ENCODE results near the gene UBA6.
"Not testable (repeated sequence)": the region's sequence is repeated elsewhere in the genome, so short reads cannot be mapped to it uniquely, and the experiment has no call there.

The UBA6 gene

DNA sequence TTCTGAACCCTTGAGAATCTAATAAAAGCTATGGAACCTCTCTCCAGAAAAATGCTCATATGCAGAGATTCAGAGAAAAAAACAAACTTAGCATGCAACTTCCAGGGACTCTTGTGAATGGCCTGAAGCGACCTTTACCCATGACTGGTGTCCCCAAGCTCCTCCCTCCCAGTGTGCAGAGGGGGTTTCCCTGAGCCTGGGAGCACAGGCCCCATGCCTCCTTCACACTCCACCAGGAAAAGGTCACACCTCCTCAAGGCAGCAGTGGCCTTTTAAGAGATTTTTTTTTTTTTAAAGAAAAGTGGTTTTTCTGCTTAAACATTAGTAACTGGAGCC lies 13.3 kb upstream of the UBA6 start:
- DNase-seq (ENCODE audit: low read depth in 2 of 3, low spot score in 1 of 3) = peak in 2 of 3 donors; percentile 9 to 19

DNA sequence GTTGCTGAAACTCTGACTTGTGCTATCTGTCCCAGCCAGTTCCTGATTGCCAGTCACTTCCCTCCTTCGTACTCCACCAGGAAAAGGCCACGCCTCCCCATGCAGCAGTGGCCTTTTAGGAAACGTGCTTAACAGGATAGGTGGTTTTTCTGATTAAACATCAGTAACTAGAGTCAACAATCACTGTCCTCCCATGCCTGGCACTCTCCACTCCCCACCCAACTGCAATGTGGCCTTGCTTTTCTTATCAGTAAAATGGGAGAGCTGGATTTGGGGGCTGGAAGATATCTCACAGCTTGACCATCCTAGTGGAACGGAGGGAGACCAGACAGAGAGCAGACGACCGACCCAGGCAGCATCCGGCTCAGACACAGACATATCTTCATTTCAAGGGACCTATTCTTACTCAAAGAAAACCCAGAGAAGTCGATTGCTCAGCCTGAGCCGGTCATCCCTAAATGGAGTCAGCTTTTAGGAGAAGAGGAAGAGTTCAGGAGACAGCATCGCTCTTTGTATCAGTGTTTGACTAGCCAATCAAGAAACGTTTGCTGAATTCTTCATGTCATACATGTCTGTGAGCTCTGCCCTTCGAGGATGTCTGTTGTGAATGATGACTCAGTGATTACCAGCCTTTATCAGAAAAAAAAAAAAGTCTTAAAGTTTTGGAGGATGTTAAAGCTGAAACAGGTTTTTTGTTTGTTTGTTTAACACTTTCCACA lies 12.7 kb upstream of the UBA6 start:
- no peak for DNase-seq (ENCODE audit: low read depth in 2 of 3, low spot score in 1 of 3)

DNA sequence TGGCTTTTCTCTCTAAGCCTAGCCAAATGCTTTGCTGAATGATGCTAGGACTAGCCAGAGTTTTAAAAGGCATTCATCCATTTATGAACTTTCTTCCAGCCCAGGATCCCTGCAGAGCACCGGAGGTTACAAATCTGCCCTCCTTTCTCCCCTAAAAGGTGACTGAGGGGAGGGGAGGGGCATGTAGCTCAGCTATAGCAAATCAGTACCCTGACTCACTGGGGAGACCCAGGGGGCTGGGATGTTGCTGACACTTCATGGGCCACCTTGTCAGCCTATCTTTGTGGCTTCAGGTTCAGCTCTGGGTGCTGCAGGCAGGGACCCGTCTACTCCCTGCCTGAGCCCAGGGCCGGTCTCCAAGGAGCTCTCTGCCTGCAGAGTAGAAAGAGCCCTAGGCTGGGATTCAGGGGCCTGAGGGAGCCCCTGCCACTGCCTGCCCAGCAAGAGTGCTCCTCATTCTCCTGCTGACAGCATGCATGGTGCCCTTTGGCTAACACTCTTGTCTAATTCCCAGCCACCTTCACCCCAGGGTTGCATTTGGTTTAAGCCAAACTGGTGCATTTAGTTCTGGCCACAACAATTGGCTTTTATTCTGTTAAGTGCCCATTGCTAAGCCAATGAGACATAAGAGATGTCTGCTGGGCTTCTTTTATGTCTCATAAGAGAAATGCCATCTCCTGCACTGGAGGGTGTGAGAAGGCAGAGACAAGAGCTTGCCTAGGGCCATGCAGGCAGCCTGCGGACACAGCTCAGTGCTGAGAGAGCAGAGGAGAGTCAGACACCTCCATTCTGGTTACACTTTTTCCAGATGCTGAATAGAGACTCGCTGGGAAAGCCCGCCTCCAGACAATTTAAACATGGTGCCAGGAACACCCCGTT lies 11.9 kb upstream of the UBA6 start:
- DNase-seq (ENCODE audit: low read depth in 2 of 3, low spot score in 1 of 3) = no peak

DNA sequence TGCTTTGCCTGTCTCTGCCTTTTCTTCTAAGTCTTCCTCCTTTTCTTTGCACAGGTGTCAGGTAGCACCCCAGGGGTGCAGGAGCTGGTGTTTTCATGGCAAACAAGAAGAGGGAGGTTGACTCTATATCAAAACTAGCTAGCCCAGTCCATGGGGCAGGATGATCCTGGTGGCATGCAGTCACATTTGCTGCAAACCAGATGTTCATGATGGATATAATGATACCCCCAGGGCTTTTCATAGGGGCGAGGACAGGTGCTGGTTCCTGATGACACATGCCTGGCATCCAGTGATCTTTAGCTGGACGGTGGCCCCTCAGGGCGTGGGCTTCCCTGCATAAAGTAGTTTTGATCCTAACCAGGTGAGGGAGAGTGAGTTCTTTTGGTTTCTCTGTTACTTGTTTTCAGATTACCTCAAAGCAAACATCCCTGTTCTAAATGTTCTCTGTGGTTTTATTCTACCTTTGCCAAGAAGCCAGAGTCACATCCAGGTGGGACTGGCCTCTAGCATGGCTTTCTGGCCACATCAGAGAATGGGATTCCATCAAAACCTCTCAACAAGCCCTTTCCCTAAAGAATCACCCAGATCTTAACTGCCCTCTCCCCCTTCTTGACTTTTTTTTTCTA lies 11.2 kb upstream of the UBA6 start:
- no peak for DNase-seq (ENCODE audit: low read depth in 2 of 3, low spot score in 1 of 3)

DNA sequence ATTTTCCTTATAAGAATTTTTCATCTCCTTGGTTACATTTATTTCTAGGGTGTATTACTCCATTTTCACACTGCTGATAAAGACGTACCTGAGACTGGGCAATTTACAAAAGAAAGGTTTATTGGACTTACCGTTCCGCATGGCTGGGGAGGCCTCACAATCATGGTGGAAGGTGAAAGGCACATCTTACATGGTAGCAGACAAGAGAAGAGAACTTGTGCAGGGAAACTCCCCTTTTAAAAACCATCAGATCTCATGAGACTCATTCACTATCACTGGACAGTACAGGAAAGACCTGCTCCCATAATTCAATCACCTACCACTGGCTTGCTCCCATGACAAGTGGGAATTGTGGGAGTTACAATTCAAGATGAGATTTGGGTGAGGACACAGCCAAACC lies 5.7 kb upstream of the UBA6 start:
- not testable (repeated sequence) for DNase-seq (ENCODE audit: low read depth in 2 of 3, low spot score in 1 of 3)

DNA sequence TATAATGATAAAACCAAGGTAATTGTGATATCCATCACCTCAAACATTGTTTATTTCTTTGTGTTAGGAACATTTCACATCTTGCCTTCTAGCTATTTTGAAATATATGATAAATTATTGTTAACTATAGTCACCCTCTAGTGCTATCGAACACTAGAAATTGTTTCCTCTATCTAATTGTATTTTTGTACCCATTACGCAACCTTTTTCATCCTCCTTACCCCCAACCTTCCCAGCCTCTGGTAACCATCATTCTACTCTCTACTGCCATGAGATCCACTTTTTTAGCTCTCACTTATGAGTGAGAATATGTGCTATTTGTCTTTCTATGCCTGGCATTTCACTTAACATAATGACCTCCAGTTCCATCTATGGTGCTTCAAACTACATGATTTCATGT lies 3.9 kb upstream of the UBA6 start:
- DNase-seq (ENCODE audit: low read depth in 2 of 3, low spot score in 1 of 3) = no peak

DNA sequence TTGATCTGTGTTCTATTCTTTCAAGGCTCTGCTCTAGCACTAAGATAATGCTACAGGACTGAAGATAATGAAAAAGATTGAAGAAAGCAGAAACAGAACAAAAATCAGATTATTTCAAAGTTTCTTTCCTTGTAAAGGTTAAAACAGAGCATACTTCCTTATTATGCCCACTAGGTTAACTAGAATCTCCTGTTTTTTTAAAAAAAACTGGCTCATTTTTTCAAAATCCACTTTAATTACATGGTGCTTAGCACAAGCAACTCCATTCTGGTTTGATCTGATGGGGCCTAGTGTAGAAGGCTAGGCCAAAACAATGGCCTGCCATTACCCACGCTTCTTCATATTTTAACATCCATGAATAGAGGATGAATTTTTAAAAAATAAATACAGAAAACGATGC lies 1.2 kb upstream of the UBA6 start:
- no peak for DNase-seq (ENCODE audit: low read depth in 2 of 3, low spot score in 1 of 3)

DNA sequence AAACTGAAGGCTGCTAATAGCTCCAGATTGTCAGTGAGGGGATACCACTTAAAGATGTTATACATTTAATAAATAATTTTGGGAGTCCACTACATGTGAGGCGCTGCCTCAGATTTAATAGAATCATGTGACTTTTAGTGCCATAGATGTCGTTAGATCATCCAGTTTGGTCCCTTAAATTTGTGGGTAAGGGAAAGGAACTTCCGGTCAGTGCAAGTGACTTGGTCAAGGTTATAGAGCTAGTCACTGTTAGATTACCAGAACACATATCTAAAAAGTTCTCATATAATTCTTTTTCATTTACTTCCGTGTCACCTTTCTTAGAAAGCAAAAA lies 529 bp upstream of the UBA6 start:
- no peak for DNase-seq (ENCODE audit: low read depth in 2 of 3, low spot score in 1 of 3)

DNA sequence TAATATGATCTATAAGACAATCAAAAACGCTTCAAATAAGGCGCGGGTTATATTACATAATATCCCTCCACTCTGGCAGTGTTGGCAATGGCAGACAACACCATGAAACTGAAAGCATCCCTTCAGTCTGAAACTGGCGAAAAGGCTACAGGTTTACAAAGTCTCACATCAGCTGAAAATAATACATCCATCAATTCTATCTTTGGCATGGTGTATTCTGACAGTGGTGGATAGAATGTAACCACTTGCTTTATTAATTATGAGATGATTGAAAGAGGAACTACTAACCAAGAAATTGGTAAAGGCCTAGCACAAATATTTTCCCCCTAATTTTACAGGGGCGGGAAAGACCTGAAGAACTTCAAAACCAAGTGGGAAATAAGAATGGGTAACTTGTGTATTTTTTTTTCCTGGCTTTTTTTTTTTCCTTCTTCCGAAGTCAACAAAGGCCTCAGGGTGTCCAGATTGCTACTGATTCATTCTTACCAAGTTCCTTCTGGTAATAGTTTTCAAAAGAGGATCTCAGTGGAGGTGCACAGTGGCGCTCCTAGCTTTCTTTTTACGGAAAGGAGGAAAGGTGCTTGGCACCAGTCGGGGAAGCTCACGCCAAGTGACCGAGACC lies 728 bp downstream of the UBA6 start:
- DNase-seq (ENCODE audit: low read depth in 2 of 3, low spot score in 1 of 3) = no peak

DNA sequence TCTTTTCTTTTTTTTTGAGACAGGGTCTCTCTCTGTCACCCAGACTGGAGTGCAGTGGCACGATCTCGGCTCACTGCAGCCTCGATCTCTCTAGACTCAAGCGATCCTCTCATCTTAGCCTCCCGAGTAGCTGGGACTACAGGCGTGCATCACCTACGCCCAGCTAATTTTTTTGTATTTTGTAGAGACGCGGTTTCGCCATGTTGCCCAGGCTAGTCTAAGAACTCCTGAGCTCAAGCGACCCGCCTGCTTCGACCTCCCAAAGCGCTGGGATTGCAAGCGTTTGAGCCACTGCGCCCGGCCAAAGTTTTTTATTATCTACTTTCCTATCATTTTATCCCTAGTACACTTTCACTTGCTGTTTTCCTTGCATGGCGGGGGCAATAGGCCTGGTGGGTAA lies 1.4 kb downstream of the UBA6 start:
- no peak for DNase-seq (ENCODE audit: low read depth in 2 of 3, low spot score in 1 of 3)

DNA sequence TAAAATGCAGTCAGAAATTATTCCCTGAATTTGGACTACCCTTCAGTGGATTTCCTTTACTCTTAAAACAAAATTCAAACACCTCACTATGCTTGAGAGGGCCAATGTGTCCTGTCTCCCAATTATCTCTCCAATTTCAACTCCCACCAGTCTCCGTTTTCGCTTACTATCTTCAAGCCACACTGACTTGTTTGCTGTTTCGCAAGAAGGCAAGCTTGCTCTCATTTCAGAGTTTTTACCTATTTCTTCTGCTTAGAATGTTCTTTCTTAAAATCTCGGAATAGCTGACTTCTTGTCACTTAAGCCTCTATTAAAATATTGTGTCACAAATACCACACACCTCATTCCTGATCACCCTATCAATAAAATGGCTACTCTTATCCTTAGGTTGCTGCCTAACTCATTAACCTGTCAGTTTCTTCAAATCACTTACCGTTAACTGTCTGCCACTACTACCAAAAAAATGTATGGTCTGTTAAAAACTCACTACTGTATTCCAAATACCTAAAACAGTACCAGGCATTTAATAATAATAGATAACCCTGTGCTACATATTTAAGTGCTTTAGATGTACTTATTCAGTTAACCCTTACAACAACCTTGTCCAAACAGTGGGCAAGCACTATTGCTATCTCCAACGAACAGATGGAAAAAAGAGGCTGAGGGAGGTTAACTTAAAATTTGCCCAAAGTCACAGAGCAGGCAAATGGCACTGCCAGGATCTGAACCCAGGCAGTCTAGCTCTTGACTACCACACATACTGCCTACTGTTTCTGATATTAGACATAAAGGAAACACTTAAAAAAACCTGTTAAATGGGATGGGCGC lies 2.9 kb downstream of the UBA6 start:
- no peak for DNase-seq (ENCODE audit: low read depth in 2 of 3, low spot score in 1 of 3)

DNA sequence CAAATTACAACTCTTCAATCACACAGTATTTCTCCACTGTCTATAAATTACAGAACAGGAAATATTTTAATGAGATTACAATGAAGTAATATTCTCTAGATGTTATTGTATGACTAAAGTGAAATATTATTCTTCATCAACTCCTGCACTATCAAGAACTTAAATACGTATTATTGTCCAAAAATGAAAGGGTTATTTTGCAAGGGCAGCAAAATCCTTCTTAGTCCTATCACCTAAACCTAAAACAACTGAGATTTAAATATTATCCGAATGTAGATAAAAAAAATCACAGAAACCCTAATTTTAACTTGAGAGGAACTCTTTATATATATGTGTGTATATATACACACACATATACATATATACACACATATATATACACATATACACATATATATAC lies 4.9 kb downstream of the UBA6 start:
- DNase-seq (ENCODE audit: low read depth in 2 of 3, low spot score in 1 of 3) = no peak

DNA sequence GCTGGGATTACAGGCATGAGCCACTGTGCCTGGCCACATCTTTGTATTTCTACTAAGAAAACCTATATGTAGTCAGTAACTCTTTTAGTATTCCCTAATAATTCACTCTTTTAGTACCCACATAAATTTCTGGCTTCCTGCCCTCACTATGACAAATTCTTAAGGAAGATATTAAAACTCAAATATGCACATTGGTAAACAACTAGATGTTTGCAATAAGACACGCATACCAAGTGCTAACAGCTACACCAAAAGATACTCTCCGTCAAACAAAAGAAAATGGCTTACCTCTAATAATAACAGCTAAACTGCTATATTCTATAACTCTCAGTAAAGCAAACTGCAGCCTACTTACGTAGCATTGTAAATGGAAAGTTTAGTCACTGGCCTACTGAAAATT lies 6.3 kb downstream of the UBA6 start:
- no peak for DNase-seq (ENCODE audit: low read depth in 2 of 3, low spot score in 1 of 3)

DNA sequence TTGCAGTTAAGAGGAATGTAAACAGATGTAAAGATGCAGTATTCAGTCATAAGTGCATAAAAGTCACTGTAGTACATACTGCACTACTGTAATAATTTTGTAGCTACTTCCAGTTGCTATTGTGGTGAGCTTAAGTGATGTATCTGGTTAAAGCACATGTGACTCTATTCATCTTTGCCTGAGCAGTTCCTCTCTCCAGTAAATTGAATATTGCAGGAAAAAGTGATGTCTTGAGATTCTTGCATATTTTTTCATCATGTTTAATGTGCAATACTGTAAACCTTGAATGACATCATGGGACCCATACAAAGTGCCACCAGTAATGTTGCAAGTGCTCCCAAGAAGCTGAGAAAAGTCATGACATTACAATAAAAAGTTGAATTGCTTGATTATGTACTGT lies 9.6 kb downstream of the UBA6 start:
- no peak for DNase-seq (ENCODE audit: low read depth in 2 of 3, low spot score in 1 of 3)

DNA sequence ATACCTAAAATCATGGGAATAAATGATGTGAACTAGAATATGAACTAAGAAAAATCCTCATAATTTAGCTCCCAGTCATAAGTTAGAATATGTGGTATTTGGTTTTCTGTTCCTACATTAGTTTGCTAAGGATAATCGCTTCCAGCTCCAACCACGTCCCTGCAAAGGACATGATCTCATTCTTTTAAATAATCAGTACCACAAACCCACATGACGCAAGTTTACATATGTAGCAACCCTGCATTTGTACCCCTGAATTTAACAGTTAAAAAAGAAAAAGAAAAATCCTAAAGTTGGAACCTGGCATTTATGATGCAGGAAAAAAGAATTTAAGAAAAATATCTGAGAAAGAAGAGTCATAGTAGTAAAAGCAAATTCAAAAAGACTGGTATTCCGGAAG lies 13.3 kb downstream of the UBA6 start:
- no peak for DNase-seq (ENCODE audit: low read depth in 2 of 3, low spot score in 1 of 3)

DNA sequence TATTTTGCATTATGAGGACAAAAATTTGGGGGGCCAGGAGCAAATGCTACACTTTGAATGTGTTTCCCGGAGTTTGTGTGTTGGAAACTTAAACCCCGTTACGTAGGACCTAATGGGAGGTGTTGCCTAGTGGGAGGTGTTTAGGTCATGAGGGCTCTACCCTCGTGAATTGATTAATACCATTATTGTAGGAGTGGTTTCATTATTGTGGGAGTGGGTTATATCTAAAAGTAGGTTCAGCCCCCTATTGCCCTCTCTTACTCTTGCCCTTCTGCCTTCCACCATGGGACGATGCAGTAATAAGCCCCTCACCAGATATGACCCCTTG lies 15.5 kb downstream of the UBA6 start:
- no peak for DNase-seq (ENCODE audit: low read depth in 2 of 3, low spot score in 1 of 3)

DNA sequence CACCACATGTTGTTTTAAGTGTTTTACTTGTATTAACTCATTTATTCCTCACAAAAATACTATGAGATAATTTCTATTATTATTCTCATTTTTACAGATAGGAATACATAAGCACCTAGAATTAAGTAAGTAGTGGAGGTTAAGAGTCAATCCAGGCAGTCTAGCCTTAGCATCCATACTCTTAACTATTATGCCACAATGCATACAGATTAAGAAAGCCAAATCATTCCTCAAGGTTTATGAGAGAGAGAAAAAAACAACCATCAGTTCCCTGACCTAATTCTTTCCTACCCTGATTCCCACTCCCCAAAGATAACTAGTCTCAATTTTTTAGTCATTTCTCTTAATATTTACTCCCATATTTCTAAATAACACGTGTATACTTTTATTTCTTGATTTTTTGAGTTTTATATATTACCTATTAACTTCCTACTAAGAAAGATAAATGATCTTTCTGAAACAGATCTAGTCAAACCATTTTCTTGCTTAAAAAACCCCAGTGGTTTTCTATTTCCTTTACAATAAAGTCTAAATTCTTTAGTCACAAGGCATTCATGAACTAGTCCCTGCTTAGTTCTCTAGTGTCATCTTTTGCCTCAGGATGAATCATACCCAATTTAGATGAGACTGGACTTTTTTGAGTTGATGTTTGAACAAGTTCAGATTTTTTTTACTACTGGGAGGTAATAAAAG lies 16.0 kb downstream of the UBA6 start:
- no peak for DNase-seq (ENCODE audit: low read depth in 2 of 3, low spot score in 1 of 3)

DNA sequence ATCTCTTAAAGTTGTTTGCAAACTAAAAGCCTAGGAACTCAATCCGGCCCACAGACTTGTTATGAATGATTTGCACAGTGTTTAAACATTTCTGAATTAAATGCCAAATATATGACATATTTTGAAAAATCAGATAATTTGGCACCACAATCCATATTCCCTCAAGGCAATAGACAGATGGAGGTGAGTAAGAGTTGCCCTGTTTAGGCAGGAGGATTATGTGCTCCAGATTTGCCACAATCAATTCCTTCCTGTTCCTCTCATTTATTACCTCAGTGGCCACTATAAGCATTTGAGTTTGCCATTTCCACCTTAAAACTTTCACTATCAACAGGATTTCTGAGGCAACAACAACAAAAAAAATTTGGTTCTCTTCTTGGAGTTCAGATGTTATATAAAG lies 18.7 kb downstream of the UBA6 start:
- no peak for DNase-seq (ENCODE audit: low read depth in 2 of 3, low spot score in 1 of 3)

DNA sequence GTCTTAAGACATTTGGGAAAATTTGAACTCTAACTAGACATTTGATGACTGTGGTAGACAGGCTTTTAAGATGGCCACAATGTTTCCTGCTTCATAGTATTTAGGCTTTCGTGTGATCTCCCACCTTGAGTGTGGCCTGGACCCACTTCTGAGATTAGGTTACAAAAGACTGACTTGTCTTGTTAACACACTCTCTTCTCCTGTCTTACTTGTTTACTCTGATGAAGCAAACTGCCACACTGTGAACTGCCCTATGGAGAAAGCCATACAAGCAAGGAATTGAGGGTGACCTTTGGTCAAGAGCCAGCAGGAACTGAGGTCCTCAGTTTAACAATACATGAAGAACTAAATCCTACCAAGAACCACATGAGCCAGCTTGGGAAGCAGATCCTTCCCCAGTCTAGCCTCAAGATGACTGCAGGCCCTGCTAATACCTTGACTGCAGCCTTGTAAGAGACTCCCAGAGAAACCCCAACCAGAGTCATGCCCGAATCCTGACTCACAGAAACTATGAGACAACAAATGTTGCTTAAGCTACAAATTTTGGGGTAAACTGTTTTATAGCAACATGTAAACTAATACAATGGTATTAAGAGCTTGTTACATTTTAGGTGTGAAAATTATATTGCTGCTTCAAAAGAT lies 20.3 kb downstream of the UBA6 start:
- DNase-seq (ENCODE audit: low read depth in 2 of 3, low spot score in 1 of 3) = no peak

DNA sequence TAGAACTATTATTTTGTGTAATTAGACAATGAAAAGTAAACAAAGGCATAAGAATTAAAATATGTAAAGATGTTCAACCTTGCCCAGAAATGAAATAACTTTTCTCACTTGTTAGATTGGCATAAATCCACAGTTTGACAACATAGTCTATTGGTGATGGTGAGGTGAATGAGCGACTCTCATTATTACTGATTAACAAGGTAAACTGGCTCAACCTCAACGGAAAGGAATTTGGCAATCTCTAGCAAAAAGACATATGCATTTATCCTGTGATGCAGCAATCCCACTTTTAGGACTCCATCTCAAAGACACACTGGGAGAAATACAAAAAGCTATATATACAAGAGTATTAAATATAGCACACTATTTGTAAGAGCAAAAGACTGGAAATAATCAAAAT lies 22.3 kb downstream of the UBA6 start:
- no peak for DNase-seq (ENCODE audit: low read depth in 2 of 3, low spot score in 1 of 3)

Data from stimulated activated CD4-positive, alpha-beta T cell treated with anti-CD3 and anti-CD28 coated beads, Interleukin-12 subunit alpha, Interleukin-12 subunit beta, amount 100 ng/mL, for 48 hours (primary cell).